ENCODE measurements around the gene RAP1GAP2.

DNA sequence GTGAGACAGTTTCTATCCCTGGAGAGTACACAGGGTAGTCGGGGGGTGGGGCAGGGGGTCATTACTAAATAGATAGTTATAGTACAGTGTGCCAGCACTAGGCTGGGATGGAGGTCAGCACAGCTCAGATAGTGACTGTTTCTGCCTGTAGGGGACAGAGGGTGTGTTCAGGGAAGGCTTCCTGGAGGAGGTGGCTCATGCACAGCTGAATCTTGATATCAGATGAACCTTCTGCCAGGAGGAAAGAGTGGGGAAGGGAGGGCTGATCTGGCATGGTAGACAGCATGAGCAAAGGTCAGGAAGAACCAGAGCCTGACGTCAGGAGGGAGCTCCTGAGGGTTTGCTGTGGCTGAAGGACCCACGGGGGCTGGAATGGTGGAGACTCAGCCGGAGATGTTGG is 210.6 kb downstream of the RAP1GAP2 start:
- TF ChIP-seq POLR2A (IDR thresholded peaks at IDR 0.05) (no peak), CTCF (IDR thresholded peaks at IDR 0.05 in 8 of 11, conservative IDR thresholded peaks at IDR 0.05 in 3 of 11) (no peak), POLR2AphosphoS5 (IDR thresholded peaks at IDR 0.05) (no peak)

Measured in spleen (tissue), 7 donors.